Naive thymus-derived CD4-positive, alpha-beta T cell (primary cell): ENCODE results near the gene TMTC4. TPM values are rescaled to one million over a fixed set of nuclear protein-coding genes. Genes with fewer than 3 reads are reported as not detected.
"Not testable (repeated sequence)": the region's sequence is repeated elsewhere in the genome, so short reads cannot be mapped to it uniquely, and the experiment has no call there.

Experiments
- ATAC-seq: fragments of 150-1000 bp; cut with Tn5 transposase; 2 replicates; pipeline ENCODE4 v1.10.0; 2021; ENCODE audit warnings: mild to moderate bottlenecking, moderate library complexity
- CTCF ChIA-PET: fragments of 350-600 bp; sonication (Branson Sonifier 250); formaldehyde crosslinking; loops from one replicate; lab custom pipeline; 2021; ENCODE audit warnings: antibody characterized with exemption; lab: Charles Lee
- POLR2A ChIA-PET: fragments of 350-600 bp; sonication (Branson Sonifier 250); formaldehyde crosslinking; loops from one replicate; lab custom pipeline; 2021; ENCODE audit warnings: antibody characterized with exemption, inconsistent platforms; lab: Charles Lee
- DNase-seq, 9 donors: peaks; one replicate each; pipeline versions ENCODE4 v3.0.0 to v3.0.0-alpha.2; 2020 to 2022; ENCODE audit warnings: mixed read lengths in 1 of 9
- H3K27ac ChIP-seq: one replicate; pipeline ENCODE4 v1.7.0; 2013; ENCODE audit warnings: mild to moderate bottlenecking, low read depth, low read length, moderate library complexity
- H3K27me3 ChIP-seq, 2 donors: one replicate each; pipeline ENCODE4 v1.7.0; 2013; ENCODE audit warnings: low read length in 2 of 2, mild to moderate bottlenecking in 2 of 2, moderate library complexity in 2 of 2; ENCODE audit not compliant: control insufficient read depth in 2 of 2, insufficient read depth in 2 of 2
- H3K36me3 ChIP-seq, 3 experiments: 1 replicate in 2 of 3; 2 replicates in 1 of 3; pipeline ENCODE4 v1.7.0; 2013; ENCODE audit warnings: low read length in 3 of 3, mild to moderate bottlenecking in 3 of 3, moderate library complexity in 1 of 3; ENCODE audit not compliant: insufficient read depth in 3 of 3, control insufficient read depth in 2 of 3
- H3K4me1 ChIP-seq, 2 donors: one replicate each; pipeline ENCODE4 v1.7.0; 2013; ENCODE audit warnings: low read length in 2 of 2, mild to moderate bottlenecking in 2 of 2, moderate library complexity in 1 of 2; ENCODE audit not compliant: control insufficient read depth in 2 of 2, insufficient read depth in 2 of 2
- H3K4me3 ChIP-seq: 2 replicates; pipeline ENCODE4 v1.7.0; 2013; ENCODE audit warnings: mild to moderate bottlenecking, low read length
- H3K9me3 ChIP-seq, 3 experiments: 1 replicate in 2 of 3; 2 replicates in 1 of 3; pipeline ENCODE4 v1.7.0; 2013; ENCODE audit warnings: low read length in 3 of 3; ENCODE audit not compliant: control insufficient read depth in 2 of 3
- H3K27ac Mint-ChIP-seq, 9 donors: one replicate each; pipeline ENCODE4 v1.8.0; 2020 to 2022; ENCODE audit warnings: mixed read lengths in 9 of 9, mild to moderate bottlenecking in 8 of 9, moderate library complexity in 5 of 9, inconsistent platforms in 2 of 9
- H3K27me3 Mint-ChIP-seq, 5 donors: one replicate each; pipeline ENCODE4 v1.8.0; 2021 to 2022; ENCODE audit warnings: mixed read lengths in 5 of 5, mild to moderate bottlenecking in 1 of 5
- H3K36me3 Mint-ChIP-seq, 5 donors: one replicate each; pipeline ENCODE4 v1.8.0; 2020 to 2022; ENCODE audit warnings: mixed read lengths in 5 of 5, mild to moderate bottlenecking in 3 of 5, inconsistent platforms in 1 of 5
- H3K4me1 Mint-ChIP-seq, 7 donors: one replicate each; pipeline ENCODE4 v1.8.0; 2020 to 2022; ENCODE audit warnings: mixed read lengths in 7 of 7, mild to moderate bottlenecking in 3 of 7, inconsistent platforms in 1 of 7
- H3K4me3 Mint-ChIP-seq, 10 donors: one replicate each; pipeline ENCODE4 v1.8.0; 2020 to 2022; ENCODE audit warnings: mild to moderate bottlenecking in 10 of 10, mixed read lengths in 10 of 10, moderate library complexity in 6 of 10, inconsistent platforms in 2 of 10
- H3K9me3 Mint-ChIP-seq, 11 donors: one replicate each; pipeline ENCODE4 v1.8.0; 2020 to 2022; ENCODE audit warnings: mixed read lengths in 11 of 11, mild to moderate bottlenecking in 4 of 11, inconsistent platforms in 1 of 11, moderate library complexity in 1 of 11
- intact Hi-C, 2 donors: fragments of 100-400 bp; cut with micrococcal nuclease; formaldehyde crosslinking; loops; one replicate each; pipeline ENCODE4 v1.15.1; 2023
- polyA plus RNA-seq, 2 donors: library from polyadenylated mRNA; unstranded; fragments of 300-500 nt; fragmentation: Illumina TruSeq; gene quantifications; one replicate each; pipeline ENCODE4 v1.2.3, GENCODE V29; 2021
- total RNA-seq, 6 experiments: library from RNA in 5 of 6; stranded (reverse) in 5 of 6; gene quantifications; 1 replicate in 5 of 6; 2 replicates in 1 of 6; pipeline ENCODE4 v1.2.3 and lab custom pipeline; 2021 to 2026

TMTC4 gene
- total and polyA plus RNA-seq, 7 experiments from 2014 or later = 3.2 to 25.1 (median 15.7) TPM

GRCh38 chr13:100677128-100677527, 2.5 kb upstream of the TMTC4 start:
- H3K27me3 ChIP-seq, H3K9me3 ChIP-seq, POLR2A ChIA-PET, H3K9me3 Mint-ChIP-seq, H3K4me3 ChIP-seq, DNase-seq, H3K27ac ChIP-seq, H3K4me3 Mint-ChIP-seq, CTCF ChIA-PET, ATAC-seq, H3K36me3 ChIP-seq, H3K27ac Mint-ChIP-seq, H3K36me3 Mint-ChIP-seq, H3K4me1 ChIP-seq: not testable (repeated sequence)
- intact Hi-C loops = loop anchor here (5.0 to 10.0 kb wide), 3 partner anchors 592 to 948 kb away; partner anchors contain the start of gene PCCA (in 1 of the 2)
- Mint-ChIP-seq H3K27me3 (peaks cover 0 to 22% (median 0%) of the 10 kb centered on the region in 5 donors), H3K4me1 (peaks cover 17 to 29% (median 27%) of the 10 kb centered on the region in 7 donors)

GRCh38 chr13:100675661-100676129, 1.1 kb upstream of the TMTC4 start:
- ATAC-seq = no peak
- H3K4me1 Mint-ChIP-seq = peaks cover 17 to 38% (median 30%) of the 10 kb centered on the region in 7 donors
- no peaks in the 10 kb centered on the region for H3K9me3 ChIP-seq
- peak overlapping the region; percentile 64 to 91 (median 86) for H3K27ac Mint-ChIP-seq
- H3K27ac ChIP-seq = peak overlapping the region; percentile 84
- H3K4me3 ChIP-seq = peak overlapping the region; percentile 93
- intact Hi-C loops = loop anchor here (1.0 to 10.0 kb wide), 12 partner anchors 47 to 1177 kb away; partner anchors contain the start of genes CLYBL (in 2 of the 2), GGACT (in 2 of the 2) and PCCA (in 2 of the 2)
- H3K27me3 ChIP-seq = no peaks in the 10 kb centered on the region
- peak in 2 of 9 donors; percentile 12 to 22 for DNase-seq
- H3K4me3 Mint-ChIP-seq = peak overlapping the region; percentile 86 to 95 (median 90)
- H3K36me3 ChIP-seq = no peaks in the 10 kb centered on the region
- peaks cover 7 to 9% of the 10 kb centered on the region in 2 donors for H3K4me1 ChIP-seq
- POLR2A ChIA-PET = no interaction called here
- H3K27me3 Mint-ChIP-seq = peaks cover 0 to 20% (median 0%) of the 10 kb centered on the region in 5 donors
- peaks cover 0 to 3% (median 0%) of the 10 kb centered on the region in 11 donors for H3K9me3 Mint-ChIP-seq
- CTCF ChIA-PET = no interaction called here
- no peaks in the 10 kb centered on the region for H3K36me3 Mint-ChIP-seq

GRCh38 chr13:100674872-100675660, 471 bp upstream of the TMTC4 start:
- POLR2A ChIA-PET = interaction anchor here (1.0 to 1.8 kb wide), 6 partner anchors 10 to 1921 kb away, joined by 3 to 12 read pairs (median 6); partner anchors contain the start of genes GGACT and TPP2
- DNase-seq (peak; percentile 97 to 100 (median 99)), ATAC-seq (peak; percentile 96)
- H3K27ac ChIP-seq = peak overlapping the region; percentile 84
- peaks cover 0 to 2% (median 0%) of the 10 kb centered on the region in 3 experiments for H3K36me3 ChIP-seq
- peak overlapping the region; percentile 86 to 95 (median 90) for H3K4me3 Mint-ChIP-seq
- peaks cover 17 to 38% (median 30%) of the 10 kb centered on the region in 7 donors for H3K4me1 Mint-ChIP-seq
- no peaks in the 10 kb centered on the region for H3K36me3 Mint-ChIP-seq
- H3K27me3 ChIP-seq = no peaks in the 10 kb centered on the region
- intact Hi-C loops = loop anchor here (1.0 to 10.0 kb wide), 14 partner anchors 47 to 1717 kb away; partner anchors contain the start of genes CLYBL (in 2 of the 2), GGACT (in 2 of the 2), PCCA (in 2 of the 2) and TM9SF2 (in 1 of the 2)
- H3K27ac Mint-ChIP-seq = peak overlapping the region; percentile 64 to 91 (median 86)
- peaks cover 0 to 3% (median 0%) of the 10 kb centered on the region in 11 donors for H3K9me3 Mint-ChIP-seq
- peaks cover 7 to 9% of the 10 kb centered on the region in 2 donors for H3K4me1 ChIP-seq
- no peaks in the 10 kb centered on the region for H3K9me3 ChIP-seq
- CTCF ChIA-PET = interaction anchor here (1.5 kb wide), 1 partner anchor 87 kb away, joined by 7 read pairs; the partner anchor contains the start of gene GGACT
- H3K4me3 ChIP-seq = peak overlapping the region; percentile 93
- H3K27me3 Mint-ChIP-seq = peaks cover 0 to 20% (median 0%) of the 10 kb centered on the region in 5 donors

GRCh38 chr13:100673713-100674571, 653 bp downstream of the TMTC4 start:
- Mint-ChIP-seq H3K9me3 (peaks cover 0 to 3% (median 0%) of the 10 kb centered on the region in 11 donors), H3K27me3 (peaks cover 0 to 20% (median 0%) of the 10 kb centered on the region in 5 donors), H3K36me3 (peaks cover 0 to 8% (median 3%) of the 10 kb centered on the region in 5 donors), H3K4me1 (peaks cover 22 to 38% (median 30%) of the 10 kb centered on the region in 7 donors), H3K27ac (peak overlapping the region; percentile 66 to 95 (median 89)), H3K4me3 (peak overlapping the region; percentile 82 to 98 (median 94))
- Histone ChIP-seq H3K9me3 (no peaks in the 10 kb centered on the region), H3K27me3 (no peaks in the 10 kb centered on the region), H3K36me3 (peaks cover 0 to 12% (median 0%) of the 10 kb centered on the region in 3 experiments), H3K4me3 (peak overlapping the region; percentile 93), H3K4me1 (peaks cover 7 to 9% of the 10 kb centered on the region in 2 donors), H3K27ac (peak overlapping the region; percentile 63)
- ATAC-seq (peak; percentile 9), DNase-seq (peak in 8 of 9 donors; percentile 17 to 56 (median 26))
- ChIA-PET CTCF (interaction anchor here (1.5 kb wide), 1 partner anchor 86 kb away, joined by 7 read pairs; the partner anchor contains the start of gene GGACT), POLR2A (interaction anchor here (0.6 to 1.8 kb wide), 7 partner anchors 9 to 1923 kb away, joined by 3 to 12 read pairs (median 5); partner anchors contain the start of genes GGACT and TPP2)
- intact Hi-C loops = loop anchor here (1.0 to 10.0 kb wide), 8 partner anchors 16 to 1718 kb away; partner anchors contain the start of genes CLYBL (in 1 of the 2), PCCA (in 1 of the 2) and TM9SF2 (in 1 of the 2)

- Histone ChIP-seq H3K27me3 (no peaks in the 10 kb centered on the region), H3K4me1 (peaks cover 7 to 9% of the 10 kb centered on the region in 2 donors), H3K4me3 (peak overlapping the region; percentile 50), H3K36me3 (peaks cover 0 to 13% (median 3%) of the 10 kb centered on the region in 3 experiments), H3K27ac (no peak overlapping the region), H3K9me3 (no peaks in the 10 kb centered on the region)
- Mint-ChIP-seq H3K27me3 (peaks cover 0 to 20% (median 0%) of the 10 kb centered on the region in 5 donors), H3K36me3 (peaks cover 3 to 13% (median 8%) of the 10 kb centered on the region in 5 donors), H3K27ac (peak overlapping the region in 8 of 9 donors; percentile 66 to 95 (median 90)), H3K9me3 (peaks cover 0 to 2% (median 0%) of the 10 kb centered on the region in 11 donors), H3K4me3 (peak overlapping the region; percentile 82 to 98 (median 94)), H3K4me1 (peaks cover 23 to 38% (median 30%) of the 10 kb centered on the region in 7 donors)
- ChIA-PET POLR2A (interaction anchor here (1.8 kb wide), 1 partner anchor 9 kb away, joined by 9 read pairs; no protein-coding TSS in a partner anchor), CTCF (no interaction called here)
- ATAC-seq = no peak
- DNase-seq = peak in 1 of 9 donors; percentile 4
- intact Hi-C loops = loop anchor here (1.0 to 10.0 kb wide), 4 partner anchors 15 to 1719 kb away; partner anchors contain the start of gene PCCA (in 1 of the 2)
Observed at GRCh38 chr13:100673376-100673712, 1.3 kb downstream of the TMTC4 start.
